Measurements from ENCODE around the gene RGR.

- TF ChIP-seq CTCF (optimal IDR thresholded peaks at IDR 0.05 in 1 of 3, IDR thresholded peaks at IDR 0.05 in 1 of 3, conservative IDR thresholded peaks at IDR 0.05 in 1 of 3; ENCODE audit: extremely low read depth in 1 of 3, insufficient read depth in 2 of 3, low read length in 3 of 3) (no peak), EZH2 (IDR thresholded peaks at IDR 0.05; ENCODE audit: low read length) (no peak)
These were observed 46.5 kb upstream of the RGR start for GRCh38 chr10:84198206-84198915.

All from keratinocyte (primary cell).